IPS DF 6.9 (cell line): Measurements from ENCODE around the gene HNRNPUL2.
"Not testable (repeated sequence)": the region's sequence is repeated elsewhere in the genome, so short reads cannot be mapped to it uniquely, and the experiment has no call there.

ENCODE experiments used
- DNase-seq: peaks from one replicate; pipeline ENCODE4 v3.0.0-alpha.2; 2013; ENCODE audit warnings: low read depth, low spot score
- H3K27ac ChIP-seq: one replicate; pipeline ENCODE4 v1.5.1; 2013; ENCODE audit warnings: low read length, control low read depth
- H3K27me3 ChIP-seq: 2 replicates; pipeline ENCODE4 v1.6.1; 2013; ENCODE audit warnings: mild to moderate bottlenecking, low read length; ENCODE audit not compliant: control insufficient read depth, insufficient read depth
- H3K36me3 ChIP-seq: 2 replicates; pipeline ENCODE4 v1.6.1; 2013; ENCODE audit warnings: low read length; ENCODE audit not compliant: control insufficient read depth, insufficient read depth
- H3K4me1 ChIP-seq: 2 replicates; pipeline ENCODE4 v1.6.1; 2013; ENCODE audit warnings: low read length; ENCODE audit not compliant: control insufficient read depth, insufficient read depth
- H3K4me3 ChIP-seq: 2 replicates; pipeline ENCODE4 v1.5.1; 2013; ENCODE audit warnings: mild to moderate bottlenecking, low read length
- H3K9me3 ChIP-seq: 2 replicates; pipeline ENCODE4 v1.6.1; 2013; ENCODE audit warnings: low read length, inconsistent platforms; ENCODE audit not compliant: control insufficient read depth, insufficient read depth
- WGBS: extraction: QIAGEN DNeasy Blood & Tissue Kit; methylation state at CpG from one replicate; pipeline ENCODE4 v1.1.7; 2013; ENCODE audit warnings: mixed read lengths, missing lambda C conversion rate; ENCODE audit not compliant: insufficient read length, insufficient coverage; 5-methylcytosine and 5-hydroxymethylcytosine counted together

HNRNPUL2 gene

GRCh38 chr11:62703921-62704320 lies 23.3 kb downstream of the HNRNPUL2 start:
- H3K27me3 ChIP-seq, H3K27ac ChIP-seq, H3K4me3 ChIP-seq, H3K36me3 ChIP-seq, H3K9me3 ChIP-seq, H3K4me1 ChIP-seq, DNase-seq: not testable (repeated sequence)
- WGBS, result no CpG with 5 or more reads among the region's 4 CpGs

GRCh38 chr11:62702246-62702645 lies 25.0 kb downstream of the HNRNPUL2 start:
- Histone ChIP-seq H3K27ac (no peak overlapping the region), H3K4me3 (no peak overlapping the region), H3K9me3 (no peaks in the 10 kb centered on the region), H3K36me3 (peaks cover 3% of the 10 kb centered on the region; the same call in 1 of the 2 replicates), H3K27me3 (no peaks in the 10 kb centered on the region), H3K4me1 (no peaks in the 10 kb centered on the region)
- no peak for DNase-seq
- WGBS, result no CpG with 5 or more reads among the region's 11 CpGs

- DNase-seq, result no peak
- Histone ChIP-seq H3K4me3 (no peak overlapping the region), H3K4me1 (no peaks in the 10 kb centered on the region), H3K36me3 (peaks cover 17% of the 10 kb centered on the region; the same call in 1 of the 2 replicates), H3K27ac (no peak overlapping the region), H3K9me3 (no peaks in the 10 kb centered on the region), H3K27me3 (no peaks in the 10 kb centered on the region)
- no CpG with 5 or more reads among the region's 14 CpGs for WGBS
Observed at GRCh38 chr11:62694455-62695167, 32.6 kb downstream of the HNRNPUL2 start.

- H3K27ac ChIP-seq, H3K27me3 ChIP-seq, H3K4me1 ChIP-seq, DNase-seq, H3K9me3 ChIP-seq, H3K4me3 ChIP-seq: not testable (repeated sequence)
- WGBS, result no CpG with 5 or more reads among the region's 4 CpGs
- peaks cover 16% of the 10 kb centered on the region; the same call in 1 of the 2 replicates for H3K36me3 ChIP-seq
Observed at GRCh38 chr11:62693624-62694023, 33.6 kb downstream of the HNRNPUL2 start.

GRCh38 chr11:62689421-62690183 lies 37.7 kb downstream of the HNRNPUL2 start, which contains the start of gene LRRN4CL:
Gene LRRN4CL, minus strand, starts transcription at chr11:62689530. Its CDS starts 1,022 bp downstream, at chr11:62688508.
- Histone ChIP-seq H3K9me3 (no peaks in the 10 kb centered on the region), H3K4me3 (no peak within 1 kb of the TSS), H3K27me3 (no peaks in the 10 kb centered on the region), H3K36me3 (peaks cover 16% of the 10 kb centered on the region), H3K4me1 (no peaks in the 10 kb centered on the region), H3K27ac (no peak within 1 kb of the TSS)
- no peak for DNase-seq
- no CpG with 5 or more reads among the region's 11 CpGs for WGBS

GRCh38 chr11:62688491-62688890 lies 38.8 kb downstream of the HNRNPUL2 start:
- no peak for DNase-seq
- H3K27ac ChIP-seq, result no peak overlapping the region
- no CpG with 5 or more reads among the region's 1 CpG for WGBS
- no peaks in the 10 kb centered on the region for H3K9me3 ChIP-seq
- H3K27me3 ChIP-seq, result no peaks in the 10 kb centered on the region
- H3K4me3 ChIP-seq, result no peak overlapping the region
- no peaks in the 10 kb centered on the region for H3K4me1 ChIP-seq
- H3K36me3 ChIP-seq, result peaks cover 16% of the 10 kb centered on the region

- Histone ChIP-seq H3K9me3 (no peaks in the 10 kb centered on the region), H3K27me3 (no peaks in the 10 kb centered on the region), H3K36me3 (peaks cover 16% of the 10 kb centered on the region), H3K4me3 (no peak overlapping the region), H3K27ac (no peak overlapping the region), H3K4me1 (no peaks in the 10 kb centered on the region)
- WGBS, result 100% methylated on average over 2 of the region's 74 CpGs
- no peak for DNase-seq
Observed at GRCh38 chr11:62687508-62688396, 39.5 kb downstream of the HNRNPUL2 start.

GRCh38 chr11:62682518-62682917 lies 44.7 kb downstream of the HNRNPUL2 start:
- no CpG with 5 or more reads among the region's 7 CpGs for WGBS
- Histone ChIP-seq H3K36me3 (peaks cover 2% of the 10 kb centered on the region), H3K4me3 (no peak overlapping the region), H3K27me3 (no peaks in the 10 kb centered on the region), H3K27ac (no peak overlapping the region), H3K4me1 (no peaks in the 10 kb centered on the region), H3K9me3 (no peaks in the 10 kb centered on the region)
- no peak for DNase-seq

- no CpG with 5 or more reads among the region's 4 CpGs for WGBS
- Histone ChIP-seq H3K27me3 (no peaks in the 10 kb centered on the region), H3K36me3 (peaks cover 4% of the 10 kb centered on the region; the same call in 1 of the 2 replicates), H3K27ac (no peak overlapping the region), H3K4me1 (no peaks in the 10 kb centered on the region), H3K4me3 (no peak overlapping the region), H3K9me3 (no peaks in the 10 kb centered on the region)
- no peak for DNase-seq
Observed at GRCh38 chr11:62680825-62681240, 46.4 kb downstream of the HNRNPUL2 start.
